Common myeloid progenitor, CD34-positive (primary cell): ENCODE measurements around the gene NOSTRIN.

Experiments used
- CTCF ChIA-PET: fragments of 350-600 bp; sonication (Branson Sonifier 250); formaldehyde crosslinking; loops from one replicate; lab custom pipeline; 2021; ENCODE audit warnings: antibody characterized with exemption; lab: Charles Lee
- POLR2A ChIA-PET: fragments of 350-600 bp; sonication (Branson Sonifier 250); formaldehyde crosslinking; loops from one replicate; lab custom pipeline; 2021; ENCODE audit warnings: antibody characterized with exemption; lab: Charles Lee
- DNase-seq, 3 donors: peaks; one replicate each; pipeline versions ENCODE4 v3.0.0 to v3.0.0-alpha.2; 2013
- H3K27ac ChIP-seq, 2 experiments: 1 replicate in 1 of 2; 2 replicates in 1 of 2; pipeline ENCODE4 v1.7.0; 2013; ENCODE audit warnings: inconsistent platforms in 2 of 2, low read length in 2 of 2, mild to moderate bottlenecking in 2 of 2, low read depth in 1 of 2, moderate library complexity in 1 of 2; ENCODE audit not compliant: severe bottlenecking in 2 of 2, insufficient read depth in 1 of 2, poor library complexity in 1 of 2
- H3K27me3 ChIP-seq, 5 experiments: replicated peaks in 2 of 5; 1 replicate in 3 of 5; 2 replicates in 2 of 5; pipeline versions ENCODE4 v1.6.1 to v1.7.0; 2013; ENCODE audit warnings: low read length in 4 of 5, mild to moderate bottlenecking in 2 of 5, moderate library complexity in 2 of 5, inconsistent platforms in 1 of 5; ENCODE audit not compliant: insufficient read depth in 5 of 5, control insufficient read depth in 4 of 5
- H3K36me3 ChIP-seq, 4 experiments: 1 replicate in 2 of 4; 2 replicates in 2 of 4; pipeline versions ENCODE4 v1.6.1 to v1.7.0; 2013; ENCODE audit warnings: low read length in 3 of 4, control low read depth in 1 of 4, mild to moderate bottlenecking in 1 of 4; ENCODE audit not compliant: control insufficient read depth in 4 of 4, insufficient read depth in 4 of 4
- H3K4me1 ChIP-seq, 4 experiments: 1 replicate in 3 of 4; 2 replicates in 1 of 4; pipeline versions ENCODE4 v1.6.1 to v1.7.1; 2013; ENCODE audit warnings: low read length in 3 of 4, mild to moderate bottlenecking in 3 of 4, control low read depth in 1 of 4, inconsistent platforms in 1 of 4, moderate library complexity in 1 of 4; ENCODE audit not compliant: control insufficient read depth in 4 of 4, insufficient read depth in 4 of 4; ENCODE audit errors: control extremely low read depth in 1 of 4
- H3K4me3 ChIP-seq, 7 experiments: 1 replicate in 4 of 7; 2 replicates in 3 of 7; pipeline versions ENCODE4 v1.5.1 to v1.7.0; 2013; ENCODE audit warnings: mild to moderate bottlenecking in 7 of 7, low read length in 6 of 7, moderate library complexity in 6 of 7, inconsistent platforms in 2 of 7, low read depth in 2 of 7, control low read depth in 1 of 7; ENCODE audit not compliant: insufficient read depth in 4 of 7, control insufficient read depth in 1 of 7; ENCODE audit errors: extremely low read depth in 1 of 7
- H3K9me3 ChIP-seq, 5 experiments: 1 replicate in 4 of 5; 2 replicates in 1 of 5; pipeline versions ENCODE4 v1.6.1 to v1.7.1; 2013; ENCODE audit warnings: low read length in 4 of 5, mild to moderate bottlenecking in 2 of 5, inconsistent platforms in 1 of 5, low read depth in 1 of 5, moderate library complexity in 1 of 5; ENCODE audit not compliant: control insufficient read depth in 4 of 5, insufficient read depth in 2 of 5; ENCODE audit errors: control extremely low read depth in 1 of 5
- WGBS: methylation state at CpG from one replicate; pipeline ENCODE4 v1.1.5; 2013; ENCODE audit not compliant: insufficient coverage; 5-methylcytosine and 5-hydroxymethylcytosine counted together

Gene NOSTRIN

DNA sequence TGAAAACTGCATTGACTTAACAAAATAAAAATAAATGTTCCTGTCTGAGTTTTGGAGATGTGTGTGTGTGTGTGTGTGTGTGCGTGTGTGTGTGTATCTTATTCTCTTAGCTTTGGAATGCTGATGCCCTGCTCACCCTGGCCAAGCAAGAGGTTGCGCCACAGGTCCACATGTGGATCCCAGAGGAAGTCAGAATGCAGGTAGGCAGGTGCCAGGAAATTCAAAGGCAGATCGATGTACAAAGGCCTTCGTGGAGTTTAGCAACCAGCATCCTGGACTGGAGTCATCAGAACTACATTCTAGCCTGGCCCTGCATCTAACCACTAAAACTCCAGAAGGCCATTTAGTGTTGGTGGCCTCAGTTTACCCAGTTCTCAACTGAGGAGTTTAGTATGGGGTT, 111.1 kb downstream of the NOSTRIN start:
- WGBS: 100% methylated on average over 3 of the region's 4 CpGs
- Histone ChIP-seq H3K36me3 (no peaks in the 10 kb centered on the region), H3K27me3 (peaks cover 0 to 3% (median 0%) of the 10 kb centered on the region in 5 experiments), H3K9me3 (peaks cover 0 to 9% (median 0%) of the 10 kb centered on the region in 5 experiments), H3K4me3 (no peak overlapping the region), H3K4me1 (peaks cover 0 to 5% (median 3%) of the 10 kb centered on the region in 4 experiments), H3K27ac (no peak overlapping the region)
- DNase-seq: no peak
- CTCF ChIA-PET: no interaction called here
- POLR2A ChIA-PET: no interaction called here
